Activated CD4-positive, alpha-beta T cell treated with anti-CD3 and anti-CD28 coated beads for 36 hours (primary cell): ENCODE measurements around the gene COX5A. TPM values are rescaled to one million over a fixed set of nuclear protein-coding genes. Genes with fewer than 3 reads are reported as not detected.
"Not testable (repeated sequence)": the region's sequence is repeated elsewhere in the genome, so short reads cannot be mapped to it uniquely, and the experiment has no call there.

Experiments
- ATAC-seq: fragments of 200-7000 bp; cut with Tn5 transposase; one replicate; pipeline ENCODE4 v1.10.0; 2021; ENCODE audit warnings: mild to moderate bottlenecking, moderate library complexity
- CTCF ChIA-PET: fragments of 350-600 bp; sonication (Branson Sonifier 250); formaldehyde crosslinking; loops from one replicate; lab custom pipeline; 2021; ENCODE audit warnings: antibody characterized with exemption; lab: Charles Lee
- POLR2A ChIA-PET: fragments of 350-600 bp; sonication (Branson Sonifier 250); formaldehyde crosslinking; loops from one replicate; lab custom pipeline; 2021; ENCODE audit warnings: antibody characterized with exemption, inconsistent platforms; lab: Charles Lee
- DNase-seq: peaks from one replicate; pipeline ENCODE4 v3.0.0-alpha.2; 2020
- H3K27ac Mint-ChIP-seq: one replicate; pipeline ENCODE4 v1.8.0; 2021; ENCODE audit warnings: mixed read lengths
- H3K27me3 Mint-ChIP-seq: one replicate; pipeline ENCODE4 v1.8.0; 2021; ENCODE audit warnings: mixed read lengths
- H3K36me3 Mint-ChIP-seq: one replicate; pipeline ENCODE4 v1.8.0; 2021; ENCODE audit warnings: low read depth, mixed read lengths
- H3K4me1 Mint-ChIP-seq: one replicate; pipeline ENCODE4 v1.8.0; 2021; ENCODE audit warnings: mixed read lengths
- H3K4me3 Mint-ChIP-seq: one replicate; pipeline ENCODE4 v1.8.0; 2021; ENCODE audit warnings: mild to moderate bottlenecking, moderate library complexity, mixed read lengths
- H3K9me3 Mint-ChIP-seq: one replicate; pipeline ENCODE4 v1.8.0; 2021; ENCODE audit warnings: low read depth, mixed read lengths
- intact Hi-C, 2 experiments: fragments of 100-400 bp; cut with DNase I in 1 of 2; cut with micrococcal nuclease in 1 of 2; formaldehyde crosslinking; loops; one replicate each; pipeline versions ENCODE4 v1.14.2 to v1.15.1; 2022 to 2024; cut with DNase I, micrococcal nuclease
- total RNA-seq, 2 experiments: library from RNA; stranded (reverse); gene quantifications; one replicate each; pipeline ENCODE4 v1.2.3, GENCODE V29; 2021

Gene COX5A
- total RNA-seq, 2 experiments from 2014 or later, result 313 to 319 TPM

- Mint-ChIP-seq H3K27me3 (no peaks in the 10 kb centered on the region), H3K9me3 (no peaks in the 10 kb centered on the region), H3K4me3 (no peak overlapping the region), H3K4me1 (peaks cover 40% of the 10 kb centered on the region), H3K36me3 (peaks cover 44% of the 10 kb centered on the region), H3K27ac (peak overlapping the region; percentile 47)
- intact Hi-C loops, result loop anchor here in 1 of 2 experiments (5.0 kb wide), 2 partner anchors 265 to 285 kb away; partner anchors contain the start of gene CLK3
- DNase-seq, result no peak
- ChIA-PET CTCF (interaction anchor here (0.7 to 6.1 kb wide), 50 partner anchors 8 to 362 kb away, joined by 3 to 64 read pairs (median 5); partner anchors contain the start of genes ARID3B, COX5A, CPLX3 and MPI), POLR2A (no interaction called here)
- no peak for ATAC-seq
Measured at GRCh38 chr15:74902295-74903075, 35.4 kb downstream of the COX5A start.

GRCh38 chr15:74901612-74902063 is 36.2 kb downstream of the COX5A start:
- H3K36me3 Mint-ChIP-seq, result peaks cover 45% of the 10 kb centered on the region
- POLR2A ChIA-PET, result interaction anchor here (0.6 kb wide), 2 partner anchors 117 to 887 kb away, joined by 3 read pairs; no protein-coding TSS in a partner anchor
- H3K27me3 Mint-ChIP-seq, result no peaks in the 10 kb centered on the region
- intact Hi-C loops, result loop anchor here (1.0 to 5.0 kb wide), 5 partner anchors 49 to 284 kb away; partner anchors contain the start of genes CLK3 (in 1 of the 2) and ULK3 (in 1 of the 2)
- H3K4me1 Mint-ChIP-seq, result peaks cover 34% of the 10 kb centered on the region
- CTCF ChIA-PET, result interaction anchor here (0.6 to 6.1 kb wide), 60 partner anchors 9 to 730 kb away, joined by 3 to 64 read pairs (median 4); partner anchors contain the start of genes ARID3B, COX5A, CPLX3 and EDC3
- no peak overlapping the region for H3K4me3 Mint-ChIP-seq
- DNase-seq, result peak; percentile 72
- peak; percentile 34 for ATAC-seq
- H3K9me3 Mint-ChIP-seq, result no peaks in the 10 kb centered on the region
- peak overlapping the region; percentile 59 for H3K27ac Mint-ChIP-seq

- CTCF ChIA-PET, result interaction anchor here (0.6 to 2.4 kb wide), 4 partner anchors 10 to 101 kb away, joined by 3 to 8 read pairs (median 4); partner anchors contain the start of gene FAM219B
- H3K27ac Mint-ChIP-seq, result no peak overlapping the region
- ATAC-seq, result no peak
- no peak for DNase-seq
- intact Hi-C loops, result no loop called here
- peaks cover 49% of the 10 kb centered on the region for H3K36me3 Mint-ChIP-seq
- no peaks in the 10 kb centered on the region for H3K9me3 Mint-ChIP-seq
- POLR2A ChIA-PET, result no interaction called here
- no peak overlapping the region for H3K4me3 Mint-ChIP-seq
- H3K27me3 Mint-ChIP-seq, result no peaks in the 10 kb centered on the region
- H3K4me1 Mint-ChIP-seq, result peaks cover 28% of the 10 kb centered on the region
Measured at GRCh38 chr15:74897300-74897701, 40.6 kb downstream of the COX5A start.

- intact Hi-C loops, result no loop called here
- Mint-ChIP-seq H3K4me3 (no peak overlapping the region), H3K27me3 (no peaks in the 10 kb centered on the region), H3K9me3 (no peaks in the 10 kb centered on the region), H3K27ac (no peak overlapping the region), H3K36me3 (peaks cover 53% of the 10 kb centered on the region), H3K4me1 (peaks cover 29% of the 10 kb centered on the region)
- ATAC-seq (no peak), DNase-seq (no peak)
- ChIA-PET CTCF (interaction anchor here (0.7 to 1.5 kb wide), 2 partner anchors 41 to 125 kb away, joined by 3 to 4 read pairs; no protein-coding TSS in a partner anchor), POLR2A (no interaction called here)
Measured at GRCh38 chr15:74896316-74896715, 41.6 kb downstream of the COX5A start.

- H3K27ac Mint-ChIP-seq, result no peak overlapping the region
- no peak overlapping the region for H3K4me3 Mint-ChIP-seq
- H3K9me3 Mint-ChIP-seq, result no peaks in the 10 kb centered on the region
- POLR2A ChIA-PET, result no interaction called here
- intact Hi-C loops, result no loop called here
- H3K36me3 Mint-ChIP-seq, result peaks cover 52% of the 10 kb centered on the region
- H3K27me3 Mint-ChIP-seq, result no peaks in the 10 kb centered on the region
- no peak for DNase-seq
- peaks cover 33% of the 10 kb centered on the region for H3K4me1 Mint-ChIP-seq
- CTCF ChIA-PET, result interaction anchor here (0.6 to 1.5 kb wide), 2 partner anchors 125 to 660 kb away, joined by 4 to 5 read pairs; partner anchors contain the start of gene CCDC33
- ATAC-seq, result no peak
Measured at GRCh38 chr15:74895830-74896229, 42.0 kb downstream of the COX5A start.

- ChIA-PET POLR2A (interaction anchor here (0.7 to 1.0 kb wide), 2 partner anchors 44 to 46 kb away, joined by 6 read pairs; partner anchors contain the start of gene COX5A), CTCF (interaction anchor here (0.6 to 0.7 kb wide), 3 partner anchors 47 to 627 kb away, joined by 3 read pairs; no protein-coding TSS in a partner anchor)
- peaks cover 49% of the 10 kb centered on the region for H3K36me3 Mint-ChIP-seq
- not testable (repeated sequence) for ATAC-seq, H3K27ac Mint-ChIP-seq, H3K4me3 Mint-ChIP-seq, DNase-seq, H3K27me3 Mint-ChIP-seq, H3K9me3 Mint-ChIP-seq
- intact Hi-C loops, result loop anchor here in 1 of 2 experiments (5.0 kb wide), 1 partner anchor 112 kb away; the partner anchor contains the start of gene CSK
- H3K4me1 Mint-ChIP-seq, result peaks cover 39% of the 10 kb centered on the region
Measured at GRCh38 chr15:74894383-74894782, 43.5 kb downstream of the COX5A start.

- H3K36me3 Mint-ChIP-seq, result peaks cover 49% of the 10 kb centered on the region
- H3K4me3 Mint-ChIP-seq, result no peak overlapping the region
- peak overlapping the region; percentile 53 for H3K27ac Mint-ChIP-seq
- DNase-seq (no peak), ATAC-seq (peak; percentile 11)
- ChIA-PET POLR2A (interaction anchor here (0.6 to 1.0 kb wide), 3 partner anchors 44 to 1000 kb away, joined by 3 to 6 read pairs (median 6); partner anchors contain the start of gene COX5A), CTCF (interaction anchor here (0.6 to 0.7 kb wide), 3 partner anchors 13 to 571 kb away, joined by 3 to 4 read pairs (median 3); partner anchors contain the start of gene FAM219B)
- peaks cover 46% of the 10 kb centered on the region for H3K4me1 Mint-ChIP-seq
- no peaks in the 10 kb centered on the region for H3K27me3 Mint-ChIP-seq
- no peaks in the 10 kb centered on the region for H3K9me3 Mint-ChIP-seq
- intact Hi-C loops, result loop anchor here in 1 of 2 experiments (5.0 kb wide), 1 partner anchor 111 kb away; the partner anchor contains the start of gene CSK
Measured at GRCh38 chr15:74893627-74894026, 44.2 kb downstream of the COX5A start.

- ATAC-seq (no peak), DNase-seq (no peak)
- Mint-ChIP-seq H3K9me3 (no peaks in the 10 kb centered on the region), H3K4me1 (peaks cover 46% of the 10 kb centered on the region), H3K27ac (peak overlapping the region; percentile 53), H3K36me3 (peaks cover 46% of the 10 kb centered on the region), H3K27me3 (no peaks in the 10 kb centered on the region), H3K4me3 (no peak overlapping the region)
- intact Hi-C loops, result loop anchor here in 1 of 2 experiments (5.0 kb wide), 1 partner anchor 111 kb away; the partner anchor contains the start of gene CSK
- ChIA-PET CTCF (interaction anchor here (0.7 kb wide), 1 partner anchor 9 kb away, joined by 4 read pairs; no protein-coding TSS in a partner anchor), POLR2A (no interaction called here)
Measured at GRCh38 chr15:74892931-74893330, 44.9 kb downstream of the COX5A start.

GRCh38 chr15:74892313-74892712 is 45.6 kb downstream of the COX5A start:
- Mint-ChIP-seq H3K36me3 (peaks cover 45% of the 10 kb centered on the region), H3K4me3 (no peak overlapping the region), H3K27ac (peak overlapping the region; percentile 31), H3K4me1 (peaks cover 46% of the 10 kb centered on the region), H3K9me3 (no peaks in the 10 kb centered on the region), H3K27me3 (no peaks in the 10 kb centered on the region)
- peak; percentile 28 for DNase-seq
- CTCF ChIA-PET, result interaction anchor here (0.6 to 1.7 kb wide), 2 partner anchors 9 to 116 kb away, joined by 3 to 17 read pairs; no protein-coding TSS in a partner anchor
- POLR2A ChIA-PET, result interaction anchor here (1.0 kb wide), 1 partner anchor 14 kb away, joined by 3 read pairs; no protein-coding TSS in a partner anchor
- ATAC-seq, result no peak
- intact Hi-C loops, result loop anchor here in 1 of 2 experiments (5.0 kb wide), 1 partner anchor 110 kb away; the partner anchor contains the start of gene CSK

- ATAC-seq (no peak), DNase-seq (no peak)
- Mint-ChIP-seq H3K9me3 (no peaks in the 10 kb centered on the region), H3K4me1 (peaks cover 46% of the 10 kb centered on the region), H3K36me3 (peaks cover 40% of the 10 kb centered on the region), H3K27ac (no peak overlapping the region), H3K4me3 (peak overlapping the region; percentile 73), H3K27me3 (no peaks in the 10 kb centered on the region)
- CTCF ChIA-PET, result interaction anchor here (0.6 to 1.7 kb wide), 3 partner anchors 10 to 121 kb away, joined by 4 to 17 read pairs (median 4); no protein-coding TSS in a partner anchor
- POLR2A ChIA-PET, result interaction anchor here (1.0 kb wide), 1 partner anchor 14 kb away, joined by 3 read pairs; no protein-coding TSS in a partner anchor
- intact Hi-C loops, result loop anchor here in 1 of 2 experiments (2.0 to 5.0 kb wide), 2 partner anchors 19 to 109 kb away; partner anchors contain the start of genes CSK and SCAMP2
Measured at GRCh38 chr15:74891469-74891868, 46.4 kb downstream of the COX5A start.
